Muscle of back (tissue), 11 donors: Measurements from ENCODE around the gene OR6B3. TPM values are rescaled to one million over a fixed set of nuclear protein-coding genes. Genes with fewer than 3 reads are reported as not detected.
"Not testable (repeated sequence)": the region's sequence is repeated elsewhere in the genome, so short reads cannot be mapped to it uniquely, and the experiment has no call there.

Experiments used
- DNase-seq, 3 donors: peaks; one replicate each; pipeline versions ENCODE4 v3.0.0 to v3.0.0-alpha.2; 2013
- polyA plus RNA-seq, 10 donors: library from polyadenylated mRNA; unstranded; fragments of 120-200 nt; gene quantifications; one replicate each; pipeline ENCODE4 v1.2.1, GENCODE V29; 2013; ENCODE audit not compliant: insufficient read length in 10 of 10

The OR6B3 gene
- polyA plus RNA-seq, 10 donors: not detected

DNA sequence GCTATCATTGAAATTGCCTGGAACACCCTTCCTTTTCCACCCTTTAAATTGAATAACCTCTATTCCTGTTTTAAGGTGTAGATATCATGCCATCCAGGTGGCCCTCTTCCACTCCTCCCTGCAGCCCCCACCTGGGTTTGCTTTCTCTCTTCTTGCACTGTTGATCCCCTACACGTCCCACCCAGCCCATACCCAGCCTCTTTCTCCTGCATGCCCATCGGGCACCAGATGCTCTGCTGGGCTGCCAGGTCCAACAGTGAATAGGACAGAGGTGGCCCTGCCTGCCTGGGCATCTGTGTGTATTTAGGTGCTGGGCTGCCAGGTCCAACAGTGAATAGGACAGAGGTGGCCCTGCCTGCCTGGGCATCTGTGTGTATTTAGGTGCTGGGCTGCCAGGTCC is 9.2 kb downstream of the OR6B3 start:
- DNase-seq: not testable (repeated sequence)

DNA sequence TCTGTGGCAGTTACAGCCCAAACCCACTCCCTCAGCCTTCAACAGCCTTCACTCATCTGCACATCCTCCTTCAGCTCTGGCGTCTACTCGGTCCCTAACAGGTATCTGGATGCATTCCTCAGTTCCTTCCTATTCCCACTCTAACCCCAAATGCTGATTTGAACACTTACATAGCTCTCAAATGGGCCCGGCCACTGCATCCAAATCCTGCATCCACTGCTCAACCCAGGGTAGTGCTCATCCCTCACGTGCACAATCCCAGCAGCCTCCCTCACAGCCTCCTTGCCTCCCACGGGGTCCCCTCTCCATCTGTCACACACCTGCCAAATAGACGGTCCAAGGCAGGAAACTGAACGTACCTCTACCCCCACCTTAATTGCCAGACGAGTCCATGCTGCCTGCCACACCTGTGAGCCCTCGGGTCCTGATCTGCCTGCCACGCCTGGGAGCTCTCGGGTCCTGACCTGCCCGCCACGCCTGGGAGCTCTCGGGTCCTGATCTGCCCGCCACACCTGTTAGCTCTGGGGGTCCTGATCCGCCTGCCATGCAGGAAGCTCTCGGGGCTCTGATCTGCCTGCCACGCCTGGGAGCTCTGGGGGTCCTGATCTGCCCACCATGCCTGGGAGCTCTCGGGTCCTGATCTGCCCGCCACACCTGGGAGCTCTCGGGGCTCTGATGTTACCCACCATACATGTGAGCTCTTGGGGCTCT is 9.9 kb downstream of the OR6B3 start:
- no peak for DNase-seq

DNA sequence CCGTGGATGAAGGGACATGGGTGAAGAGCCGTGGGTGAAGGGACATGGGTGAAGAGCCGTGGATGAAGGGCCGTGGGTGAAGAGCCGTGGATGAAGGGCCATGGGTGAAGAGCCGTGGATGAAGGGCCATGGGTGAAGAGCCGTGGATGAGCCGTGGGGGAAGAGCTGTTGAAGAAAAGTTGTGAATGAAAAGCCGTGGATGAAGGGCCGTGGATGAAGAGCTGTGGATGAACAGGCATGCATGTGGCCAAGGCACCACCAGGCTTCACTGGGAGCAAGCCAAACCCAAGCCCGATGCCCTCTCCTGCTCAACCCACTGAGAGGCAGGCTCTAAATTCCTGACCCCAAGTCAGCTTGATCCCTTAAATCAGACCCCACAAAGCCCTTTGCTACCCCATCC is 10.6 kb downstream of the OR6B3 start:
- no peak for DNase-seq

DNA sequence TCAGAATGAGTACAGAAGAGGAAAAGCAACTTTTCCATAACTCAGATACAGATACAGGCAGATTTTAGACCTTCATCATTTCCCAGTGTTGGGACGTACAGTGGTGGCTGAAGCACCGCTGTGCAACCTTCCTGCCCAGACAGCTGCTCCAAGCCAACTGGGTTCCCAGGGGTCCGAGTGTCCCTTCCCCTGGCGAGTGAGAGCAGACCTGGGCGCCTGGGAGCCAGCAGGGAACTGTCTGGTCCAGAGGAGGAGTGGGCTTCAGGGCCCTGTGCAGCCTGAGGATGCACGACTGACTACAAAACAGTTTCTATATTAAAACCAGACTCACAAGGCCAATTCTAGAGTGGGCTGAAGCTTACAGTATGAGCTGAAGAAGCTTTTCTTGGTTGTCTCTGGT is 12.0 kb downstream of the OR6B3 start:
- no peak for DNase-seq

DNA sequence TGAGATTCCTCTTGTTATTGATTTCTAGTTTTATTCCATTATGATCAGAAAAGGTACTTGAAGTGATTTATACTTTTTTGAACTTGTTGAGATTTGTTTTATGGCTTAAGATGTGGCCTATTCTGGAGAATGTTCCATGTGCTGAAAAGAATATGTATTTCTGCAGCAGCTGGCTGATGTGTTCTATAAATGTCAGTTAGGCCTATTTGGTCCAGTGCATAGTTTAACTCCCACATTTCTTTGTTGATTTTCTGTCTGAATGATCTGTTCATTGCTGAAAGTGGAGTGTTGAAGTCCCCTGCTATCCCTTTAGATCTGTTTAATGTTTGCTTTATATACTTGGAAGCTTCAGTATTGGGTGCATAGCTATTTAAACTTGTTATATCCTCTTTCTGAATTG is 16.0 kb downstream of the OR6B3 start:
- no peak for DNase-seq

DNA sequence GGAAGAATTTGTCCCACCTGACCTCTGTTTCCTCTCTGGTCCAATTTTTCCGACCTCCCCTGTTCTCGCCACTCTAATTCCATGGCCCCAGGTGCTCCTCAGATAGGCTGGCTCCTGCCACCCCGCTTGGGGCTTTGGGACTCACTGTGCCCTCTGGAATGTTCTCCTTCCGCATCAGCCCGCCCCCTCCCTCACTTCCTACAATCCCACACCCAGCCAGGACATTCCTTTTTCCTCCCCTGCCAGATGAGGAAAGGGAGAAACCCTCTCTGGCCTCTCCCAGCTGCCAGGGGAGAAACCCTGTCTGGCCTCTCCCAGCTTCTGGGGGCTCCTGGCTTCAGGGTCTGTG is 20.0 kb downstream of the OR6B3 start:
- DNase-seq: no peak

DNA sequence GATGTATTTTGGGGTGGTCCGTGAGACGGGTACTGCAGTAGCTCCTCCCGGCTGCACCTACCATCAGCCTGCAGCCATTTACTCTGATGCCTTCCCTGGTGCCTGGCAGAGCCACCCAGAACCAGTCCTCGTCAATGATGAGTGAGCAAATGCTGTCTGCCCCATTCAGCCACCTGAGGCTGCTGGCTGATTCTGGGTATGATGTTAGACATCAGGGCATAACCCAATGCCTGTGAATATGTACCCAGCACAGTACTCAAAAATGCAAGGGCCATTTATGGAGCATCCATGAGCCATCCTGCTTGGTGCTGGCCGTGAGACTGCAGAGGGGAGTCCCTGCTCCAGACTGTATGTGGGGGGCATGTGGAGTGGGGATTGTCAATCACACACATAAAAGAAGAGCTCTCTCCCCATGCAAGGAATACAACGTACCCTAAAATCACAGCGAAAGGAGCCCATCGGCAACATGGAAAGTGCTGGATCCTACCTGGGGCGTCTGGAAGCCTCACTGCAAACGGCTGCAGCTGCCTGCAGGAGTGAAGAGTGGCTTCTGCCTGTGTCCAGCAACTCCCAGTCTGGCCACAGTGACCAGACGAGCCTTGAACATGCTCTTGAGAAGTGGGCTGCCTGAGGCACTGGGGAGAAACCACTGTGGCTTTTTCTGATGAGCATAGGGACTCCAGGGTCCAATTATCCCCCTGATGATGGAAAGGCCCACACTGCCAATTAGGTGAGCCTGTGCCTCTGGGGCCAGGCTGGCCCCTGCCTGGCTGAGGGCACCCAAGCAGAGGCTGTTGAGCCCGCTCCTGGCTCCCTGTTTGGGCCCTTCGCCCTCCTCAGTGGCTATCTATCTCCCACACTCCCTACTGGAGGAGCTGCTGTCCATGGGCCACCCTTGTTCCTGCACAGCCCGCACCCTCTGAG is 20.7 kb downstream of the OR6B3 start:
- DNase-seq: no peak

DNA sequence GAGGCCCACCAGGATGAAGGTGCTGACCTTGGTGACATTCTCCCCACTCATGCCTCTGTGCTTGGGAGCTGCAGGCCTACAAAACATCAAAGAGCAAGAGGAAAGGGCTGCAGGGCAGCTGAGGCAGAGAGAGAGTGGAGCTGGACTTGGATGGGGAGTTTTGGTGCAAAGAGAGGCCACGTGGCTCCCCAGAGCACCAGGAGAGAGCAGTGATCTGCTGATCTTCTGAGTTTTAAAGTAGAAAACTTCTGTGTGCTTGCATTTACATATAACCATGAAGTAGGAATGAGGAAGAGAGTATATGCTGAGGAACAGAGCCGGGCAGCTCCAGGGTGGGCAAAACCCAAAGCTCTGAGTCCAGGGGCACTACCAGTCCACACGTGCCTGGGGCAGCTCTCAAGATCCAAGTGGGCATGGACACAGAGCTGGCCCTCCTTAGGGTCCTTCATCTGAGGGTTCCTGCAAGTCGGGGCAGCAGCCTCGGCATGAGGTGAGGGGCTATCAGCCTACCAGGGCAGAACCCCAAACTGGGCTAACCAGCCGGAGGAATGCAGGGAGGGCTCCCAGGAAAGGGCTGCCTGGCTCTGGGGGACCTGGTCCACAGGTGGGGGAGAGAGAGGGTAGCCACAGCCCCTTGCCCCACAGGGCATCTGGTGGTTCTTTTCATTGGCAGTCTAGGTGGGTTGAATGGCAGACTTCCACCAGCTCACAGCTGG is 22.8 kb downstream of the OR6B3 start, which contains the start of gene OR6B2:
TSS of gene OR6B2 (minus strand) at position 51 of the 716 bp plus-strand sequence. CDS start at position 51, 0 bp downstream.
- no peak for DNase-seq

DNA sequence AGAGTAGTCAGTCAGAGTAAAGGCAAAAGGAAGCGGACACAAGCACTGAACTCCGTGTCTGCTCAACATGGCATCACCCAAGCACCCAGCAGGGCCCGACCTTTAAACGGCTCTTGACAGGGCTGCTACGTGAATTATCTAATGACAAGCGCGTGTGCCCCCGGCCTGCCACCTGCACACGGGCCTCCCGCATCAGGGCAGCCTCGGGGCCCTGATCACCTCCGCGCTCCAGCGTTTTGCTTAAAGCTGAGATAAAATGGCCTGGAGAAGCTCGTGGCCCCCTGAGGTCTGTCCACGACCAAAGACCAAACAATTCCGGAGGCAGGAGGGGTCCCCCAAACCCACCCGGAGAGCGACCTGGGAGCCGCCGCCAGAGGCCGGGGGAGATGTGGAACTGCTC is 28.6 kb downstream of the OR6B3 start:
- peak in 2 of 3 donors; percentile 12 to 49 for DNase-seq

DNA sequence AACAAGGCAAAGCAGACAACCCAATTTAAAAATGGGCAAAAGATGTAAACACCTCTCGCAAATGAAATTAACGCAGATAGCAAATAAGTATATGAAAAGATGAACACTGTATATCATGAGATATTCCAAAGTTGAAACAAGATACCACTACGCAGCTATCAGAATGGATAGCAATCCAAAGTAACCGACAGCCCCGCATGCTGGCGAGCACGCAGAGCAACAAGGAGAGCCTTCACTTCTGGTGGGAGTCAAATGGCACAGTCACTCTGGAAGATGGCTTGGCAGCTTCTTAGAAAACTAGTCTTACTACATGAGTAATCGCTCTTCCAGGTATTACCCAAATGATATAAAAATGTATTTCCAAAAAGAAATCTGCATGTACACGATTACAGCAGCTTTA is 29.5 kb downstream of the OR6B3 start:
- DNase-seq: no peak

DNA sequence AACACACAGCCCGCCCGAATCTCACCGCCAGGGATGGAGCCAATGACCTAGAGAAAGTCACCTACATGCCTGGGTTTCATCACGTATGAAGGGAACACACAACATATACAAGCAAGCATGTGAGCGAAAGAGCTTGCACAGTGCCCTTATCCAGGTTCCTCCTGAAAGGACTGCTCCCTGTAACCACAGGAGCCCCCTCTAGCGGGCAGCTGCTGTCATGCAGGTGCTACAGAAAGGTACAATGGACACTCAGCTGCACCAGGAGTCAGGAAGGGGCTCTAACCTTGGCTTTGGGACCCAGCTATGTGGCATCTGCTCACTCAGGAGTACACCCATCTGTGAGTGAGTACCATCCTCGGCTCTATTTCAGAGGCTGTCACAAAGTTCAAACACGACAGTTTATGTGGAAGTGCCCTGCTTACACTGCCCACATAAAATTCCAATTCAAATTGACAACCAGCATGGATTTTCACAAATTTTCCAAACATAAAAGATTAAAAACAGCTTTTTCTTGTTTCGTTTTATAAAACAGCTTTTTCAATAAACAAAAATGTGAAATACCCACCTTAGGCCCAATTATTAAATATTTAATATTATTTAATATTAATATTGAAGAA is 31.7 kb downstream of the OR6B3 start:
- DNase-seq: peak; percentile 13 to 53 (median 24)

DNA sequence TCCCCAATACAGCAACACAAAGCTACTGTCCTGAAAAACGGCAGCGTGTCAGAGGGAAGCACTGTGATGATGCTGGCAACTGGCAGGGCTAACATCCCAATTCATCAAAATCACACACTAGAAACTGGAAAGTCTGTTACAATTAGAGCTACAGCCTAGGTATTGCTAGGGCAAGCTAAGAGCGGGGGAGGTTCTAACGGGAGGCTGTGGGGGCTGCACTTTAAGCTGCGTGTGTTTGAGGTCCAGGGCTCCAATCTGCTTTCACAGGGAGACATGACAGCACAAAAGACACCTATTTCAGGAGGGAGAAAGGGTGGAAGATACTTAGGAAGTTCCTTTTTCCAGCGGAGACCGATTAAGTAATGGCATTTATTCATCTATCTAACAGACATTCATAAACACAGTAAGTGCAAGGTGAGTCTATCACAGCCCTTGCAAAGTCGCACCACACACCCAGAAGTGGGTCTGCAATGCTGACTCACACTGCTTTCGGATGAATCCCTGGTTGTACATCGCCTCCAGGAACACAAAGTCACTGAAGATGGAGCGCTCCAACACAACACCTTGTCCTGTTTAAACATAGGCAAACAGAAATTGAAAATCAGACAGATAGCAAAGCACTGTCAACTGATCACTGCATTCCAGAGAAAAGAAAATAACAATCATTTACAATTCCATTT is 35.1 kb downstream of the OR6B3 start:
- no peak for DNase-seq

DNA sequence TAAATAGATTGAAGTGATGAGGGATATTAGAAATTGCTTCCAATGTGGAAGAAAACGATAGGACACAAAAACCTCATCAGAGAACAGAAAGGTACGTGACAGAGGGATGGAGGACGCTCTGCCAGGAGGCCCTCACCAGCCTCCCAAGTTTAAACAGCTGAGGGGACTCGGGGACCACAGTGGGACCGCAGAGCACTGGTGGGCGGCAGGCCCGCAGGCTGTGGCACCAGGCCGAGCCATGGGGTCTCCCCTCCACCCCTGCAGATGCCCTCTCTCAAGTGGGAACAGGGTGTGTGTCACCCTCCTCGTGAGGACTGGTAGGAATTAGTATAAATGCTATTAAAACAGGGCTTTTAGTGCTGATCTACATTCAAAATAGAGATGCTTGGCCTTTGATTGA is 39.0 kb downstream of the OR6B3 start:
- DNase-seq: no peak

DNA sequence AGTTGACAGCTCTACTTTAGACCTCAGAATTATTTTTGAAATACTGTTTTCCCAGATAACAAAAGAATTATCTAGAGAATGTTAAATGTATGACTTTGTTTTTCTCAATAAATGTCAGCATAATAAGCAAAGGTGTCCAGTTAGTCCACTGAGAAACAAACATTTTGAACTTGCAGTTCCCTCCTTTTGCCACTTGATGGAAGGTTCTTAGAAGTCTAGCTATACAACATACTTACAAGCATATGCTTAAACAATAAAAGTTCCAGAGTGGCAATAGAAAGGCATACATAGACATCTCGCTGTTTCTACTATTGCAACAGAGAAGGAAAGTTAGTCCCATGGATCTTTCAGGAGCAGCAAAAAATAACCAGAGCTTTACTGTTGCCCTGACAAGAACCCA is 40.0 kb downstream of the OR6B3 start:
- DNase-seq: no peak

DNA sequence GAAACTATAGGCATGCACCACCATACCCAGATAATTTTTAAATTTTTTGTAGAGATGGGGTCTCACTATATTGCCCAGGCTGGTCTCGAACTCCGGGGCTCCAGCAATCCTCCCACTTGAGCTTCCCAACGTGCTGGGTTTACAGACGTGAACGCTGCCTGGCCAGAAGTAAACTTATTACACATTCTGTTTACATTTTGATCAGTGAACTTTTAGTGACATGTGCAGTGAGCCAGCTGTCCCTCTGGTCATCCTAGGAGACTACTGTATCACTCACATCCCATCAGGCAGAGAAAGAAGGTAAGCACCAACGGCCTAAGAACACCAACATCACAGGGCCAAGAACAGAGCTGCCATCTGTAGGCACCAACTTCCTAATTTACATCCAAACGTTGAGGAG is 50.3 kb downstream of the OR6B3 start:
- no peak for DNase-seq

DNA sequence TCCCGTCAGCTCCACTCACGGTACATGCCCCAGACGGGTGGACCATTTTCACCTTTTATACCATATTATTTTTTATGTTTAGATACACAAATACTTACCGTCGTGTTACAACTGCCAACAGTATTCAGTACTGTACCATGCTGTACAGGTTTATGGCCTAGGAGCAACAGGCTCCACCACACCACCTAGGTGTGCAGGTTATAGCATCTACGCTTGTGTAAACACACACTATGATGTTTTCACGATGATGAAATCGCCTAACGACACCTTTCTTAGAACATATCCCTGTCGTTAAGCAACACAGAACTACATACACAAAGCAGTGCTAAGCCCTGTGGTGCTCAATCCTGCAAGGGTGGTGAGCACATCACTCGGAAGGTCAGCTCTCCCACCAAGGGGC is 52.6 kb downstream of the OR6B3 start:
- no peak for DNase-seq

DNA sequence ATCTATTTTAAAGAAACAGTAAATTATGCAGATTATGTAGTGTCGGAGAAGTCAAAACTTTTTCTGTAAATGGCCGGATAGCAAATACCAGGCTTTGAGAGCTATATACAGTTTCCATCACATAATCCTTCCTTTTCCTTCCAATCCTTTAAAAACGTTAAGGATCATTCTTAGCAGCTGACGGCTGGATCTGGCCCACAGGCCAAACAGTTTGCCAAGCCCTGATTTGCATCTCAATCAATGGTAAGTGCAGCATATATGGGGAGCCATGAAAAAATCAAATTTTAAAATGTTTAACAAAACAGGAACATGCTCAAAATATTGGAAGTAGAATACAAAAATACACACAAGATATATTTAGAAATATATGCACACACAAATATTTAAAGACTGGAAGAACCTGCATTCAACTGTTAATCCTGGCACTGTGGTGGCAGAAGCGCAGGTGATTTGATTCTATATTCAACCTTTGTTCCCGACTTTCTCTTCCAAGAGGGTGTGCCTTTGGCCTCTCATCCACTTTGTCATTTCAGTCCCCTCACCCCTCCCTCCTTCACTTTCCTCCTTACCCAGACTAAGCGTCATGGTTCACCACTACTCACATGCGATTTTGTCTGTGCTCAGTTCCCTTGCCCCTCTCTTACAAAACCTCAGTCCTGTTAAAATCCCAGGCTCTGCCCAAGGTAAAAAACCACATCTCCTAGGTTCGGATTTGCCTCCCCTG is 55.5 kb downstream of the OR6B3 start:
- no peak for DNase-seq
